HPDE6-E6E7 (cell line): ENCODE data around the gene CANX.
"Not testable (repeated sequence)": the region's sequence is repeated elsewhere in the genome, so short reads cannot be mapped to it uniquely, and the experiment has no call there.

Source experiments
- DNase-seq: peaks from one replicate; pipeline ENCODE4 v3.0.0; 2011; ENCODE audit warnings: missing footprints; ENCODE audit errors: extremely low spot score

Gene CANX

GRCh38 chr5:179697993-179698934, 503 bp upstream of the CANX start:
- DNase-seq = peak; percentile 99

- DNase-seq = no peak
Observed at GRCh38 chr5:179699616-179700237, 960 bp downstream of the CANX start.

- no peak for DNase-seq
Observed at GRCh38 chr5:179700401-179700918, 1.7 kb downstream of the CANX start.

GRCh38 chr5:179716286-179716685, 17.5 kb downstream of the CANX start:
- no peak for DNase-seq

- DNase-seq = no peak
Observed at GRCh38 chr5:179720222-179720621, 21.5 kb downstream of the CANX start.

GRCh38 chr5:179724163-179724562, 25.4 kb downstream of the CANX start:
- DNase-seq = no peak

GRCh38 chr5:179727106-179727505, 28.3 kb downstream of the CANX start:
- DNase-seq = no peak

- DNase-seq = no peak
Observed at GRCh38 chr5:179729303-179729702, 30.5 kb downstream of the CANX start.

GRCh38 chr5:179729727-179730126, 31.0 kb downstream of the CANX start:
- no peak for DNase-seq

GRCh38 chr5:179730356-179730755, 31.6 kb downstream of the CANX start:
- DNase-seq = no peak

GRCh38 chr5:179730852-179731251, 32.1 kb downstream of the CANX start:
- no peak for DNase-seq

GRCh38 chr5:179731791-179732411, 33.1 kb downstream of the CANX start:
- DNase-seq = peak; percentile 64

GRCh38 chr5:179732412-179732917, 33.7 kb downstream of the CANX start, which contains the start of gene MAML1:
MAML1 (plus strand) TSS chr5:179732822; CDS start chr5:179733113, 291 bp downstream.
- DNase-seq = peak; percentile 96

GRCh38 chr5:179732918-179733771, 34.4 kb downstream of the CANX start:
- DNase-seq = peak; percentile 25

- DNase-seq = no peak
Observed at GRCh38 chr5:179733772-179734126, 35.0 kb downstream of the CANX start.

GRCh38 chr5:179734536-179735164, 35.9 kb downstream of the CANX start:
- no peak for DNase-seq

GRCh38 chr5:179738742-179739141, 40.0 kb downstream of the CANX start:
- DNase-seq = no peak

- DNase-seq = not testable (repeated sequence)
Observed at GRCh38 chr5:179744106-179744505, 45.3 kb downstream of the CANX start.

GRCh38 chr5:179746872-179747271, 48.1 kb downstream of the CANX start:
- DNase-seq = no peak

GRCh38 chr5:179747811-179748210, 49.0 kb downstream of the CANX start:
- DNase-seq = no peak
